ENCODE data around the gene TPPP.
A peak's percentile ranks its signal among the peaks of the same experiment; 100 is the strongest.

TPPP gene

GRCh38 chr5:676699-677076, 16.5 kb downstream of the TPPP start:
- DNase-seq, result no peak

- no peak for DNase-seq
These were observed 17.1 kb downstream of the TPPP start for GRCh38 chr5:675871-676698.

- DNase-seq, result no peak
These were observed 17.9 kb downstream of the TPPP start for GRCh38 chr5:675111-675870.

- DNase-seq, result no peak
These were observed 18.5 kb downstream of the TPPP start for GRCh38 chr5:674630-675011.

- no peak for DNase-seq
These were observed 19.1 kb downstream of the TPPP start for GRCh38 chr5:673831-674629.

GRCh38 chr5:673161-673830, 19.9 kb downstream of the TPPP start:
- DNase-seq, result no peak

GRCh38 chr5:672329-673160, 20.6 kb downstream of the TPPP start:
- DNase-seq, result peak; percentile 80

GRCh38 chr5:671459-672328, 21.5 kb downstream of the TPPP start:
- peak; percentile 71 for DNase-seq

GRCh38 chr5:670396-671270, 22.5 kb downstream of the TPPP start:
- DNase-seq, result no peak

GRCh38 chr5:669842-670395, 23.2 kb downstream of the TPPP start:
- no peak for DNase-seq

- no peak for DNase-seq
These were observed 23.9 kb downstream of the TPPP start for GRCh38 chr5:669111-669841.

- DNase-seq, result no peak
These were observed 24.7 kb downstream of the TPPP start for GRCh38 chr5:668283-668995.

- DNase-seq, result no peak
These were observed 26.2 kb downstream of the TPPP start for GRCh38 chr5:666816-667498.

GRCh38 chr5:665956-666711, 27.0 kb downstream of the TPPP start:
- DNase-seq, result no peak

GRCh38 chr5:665541-665955, 27.6 kb downstream of the TPPP start:
- DNase-seq, result no peak

- DNase-seq, result no peak
These were observed 28.2 kb downstream of the TPPP start for GRCh38 chr5:664994-665360.
